MCF 10A (cell line): ENCODE measurements around the gene TNFSF9. TPM values are rescaled to one million over a fixed set of nuclear protein-coding genes. Genes with fewer than 3 reads are reported as not detected.

ENCODE experiments used
- BruUV-seq: library from RNA; stranded (reverse); fragments of 400-500 nt; replicated peaks from 2 replicates; lab custom pipeline; 2021; lab: Mats Ljungman, UMichigan
- CTCF ChIA-PET: fragments of 300-600 bp; sonication (Branson Sonifier 250); formaldehyde crosslinking; extraction: SDS; loops from one replicate; lab custom pipeline; 2021; ENCODE audit warnings: antibody characterized with exemption, inconsistent platforms; lab: Yijun Ruan, JAX
- POLR2A ChIA-PET: fragments of 300-600, 350-650 bp; sonication (Branson Sonifier 250); formaldehyde crosslinking; extraction: SDS; loops from one replicate; lab custom pipeline; 2020; ENCODE audit warnings: antibody characterized with exemption, inconsistent platforms; lab: Yijun Ruan, JAX
- DNase-seq: peaks from one replicate; pipeline ENCODE4 v3.0.0-alpha.2; 2018; ENCODE audit not compliant: unreplicated experiment
- H3K27ac Mint-ChIP-seq: one replicate; pipeline ENCODE4 v1.8.0; 2022; ENCODE audit warnings: mild to moderate bottlenecking, low read depth, mixed read lengths; ENCODE audit not compliant: unreplicated experiment
- H3K27me3 Mint-ChIP-seq: one replicate; pipeline ENCODE4 v1.8.0; 2022; ENCODE audit warnings: mixed read lengths; ENCODE audit not compliant: insufficient read depth, unreplicated experiment
- H3K36me3 Mint-ChIP-seq: one replicate; pipeline ENCODE4 v1.8.0; 2022; ENCODE audit warnings: mild to moderate bottlenecking, moderate library complexity, mixed read lengths; ENCODE audit not compliant: insufficient read depth, unreplicated experiment
- H3K4me1 Mint-ChIP-seq: one replicate; pipeline ENCODE4 v1.8.0; 2022; ENCODE audit warnings: mixed read lengths; ENCODE audit not compliant: insufficient read depth, unreplicated experiment
- H3K4me3 Mint-ChIP-seq: one replicate; pipeline ENCODE4 v1.8.0; 2022; ENCODE audit warnings: mild to moderate bottlenecking, moderate library complexity, mixed read lengths; ENCODE audit not compliant: unreplicated experiment
- H3K9me3 Mint-ChIP-seq: one replicate; pipeline ENCODE4 v1.8.0; 2022; ENCODE audit warnings: mixed read lengths; ENCODE audit not compliant: unreplicated experiment
- CTCF ChIP-seq: fragments of 200-600 bp; IDR thresholded peaks from one replicate; pipeline ENCODE4 v1.8.0; 2022; ENCODE audit warnings: antibody characterized with exemption, mild to moderate bottlenecking; ENCODE audit not compliant: unreplicated experiment
- intact Hi-C: fragments of 100-400 bp; cut with micrococcal nuclease; formaldehyde crosslinking; loops from 2 replicates; pipeline ENCODE4 v1.14.1; 2022
- total RNA-seq: library from RNA; stranded (reverse); gene quantifications from 2 replicates; pipeline ENCODE4 v1.2.3, GENCODE V29; 2022

The TNFSF9 gene
- total RNA-seq, 1 experiment from 2014 or later: 6.2 TPM

DNA sequence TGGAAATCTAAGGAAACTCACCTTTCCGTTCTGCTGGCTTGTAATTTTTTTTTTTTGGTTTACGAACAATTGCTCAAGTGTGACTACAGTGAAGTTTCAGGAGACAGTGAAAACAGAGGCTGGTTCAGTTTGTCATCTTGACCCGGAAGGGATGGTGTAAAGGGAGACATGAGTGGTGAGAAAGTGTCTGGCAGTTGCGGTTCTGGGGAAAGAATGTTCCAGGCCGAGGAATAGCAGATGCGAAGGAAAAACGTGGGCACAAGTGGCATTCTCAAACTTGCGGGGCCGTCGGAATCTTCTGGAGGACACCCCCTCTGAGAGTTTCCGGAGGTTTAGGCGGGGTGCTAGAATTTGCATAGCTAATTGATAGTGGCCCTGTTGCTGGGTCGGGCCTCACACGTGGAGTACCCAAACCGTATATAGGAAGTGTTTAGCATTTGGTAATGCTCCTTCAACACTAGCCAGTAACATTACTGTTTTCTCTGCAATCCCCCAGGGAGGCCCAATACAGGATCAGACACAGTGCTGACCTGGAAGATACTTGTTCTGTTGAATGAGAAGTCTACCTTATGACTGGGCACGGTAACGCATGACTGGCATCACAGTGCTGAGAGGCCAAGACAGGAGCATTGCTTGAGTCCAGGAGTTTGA is 2.8 kb upstream of the TNFSF9 start:
- ChIA-PET POLR2A (no interaction called here), CTCF (interaction anchor here (0.6 to 0.7 kb wide), 2 partner anchors 797 to 1252 kb away, joined by 3 read pairs; no protein-coding TSS in a partner anchor)
- DNase-seq: no peak
- no peaks in the 10 kb centered on the region for H3K9me3 Mint-ChIP-seq
- H3K27me3 Mint-ChIP-seq: no peaks in the 10 kb centered on the region
- peaks cover 29% of the 10 kb centered on the region for H3K4me1 Mint-ChIP-seq
- H3K4me3 Mint-ChIP-seq: no peak overlapping the region
- no peak for TF ChIP-seq CTCF
- no TSS peak for BruUV-seq
- intact Hi-C loops: no loop called here
- H3K27ac Mint-ChIP-seq: no peak overlapping the region
- H3K36me3 Mint-ChIP-seq: peaks cover 11% of the 10 kb centered on the region

DNA sequence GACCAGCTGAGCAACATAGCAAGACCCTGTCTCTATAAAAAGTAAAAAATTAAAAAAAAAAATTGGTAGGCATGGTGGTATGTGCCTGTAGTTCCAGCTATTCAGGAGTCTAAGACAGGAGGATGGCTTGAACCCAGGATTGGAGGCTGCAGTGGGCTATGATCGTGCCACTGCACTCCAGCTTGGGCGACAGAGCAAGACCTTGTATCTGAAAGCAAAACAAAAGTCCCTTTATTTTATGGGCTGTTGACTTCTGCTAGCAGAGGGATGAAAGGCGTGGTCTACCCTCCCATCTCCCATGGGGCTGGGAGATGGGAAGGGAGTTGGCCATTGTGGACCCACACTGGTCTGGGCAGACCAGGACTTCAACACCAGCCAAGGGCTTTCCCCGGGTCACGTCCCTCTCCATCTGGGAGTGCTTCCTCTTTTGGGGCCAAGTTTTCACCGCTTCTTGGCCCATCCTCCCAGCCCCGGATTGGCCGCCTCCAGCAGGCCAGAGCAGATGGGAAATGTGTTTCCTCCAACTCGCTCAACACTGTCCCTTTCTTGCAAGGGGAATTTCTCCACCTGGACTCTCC is 2.2 kb upstream of the TNFSF9 start:
- Mint-ChIP-seq H3K27ac (no peak overlapping the region), H3K27me3 (no peaks in the 10 kb centered on the region), H3K36me3 (peaks cover 11% of the 10 kb centered on the region), H3K4me3 (no peak overlapping the region), H3K4me1 (peaks cover 30% of the 10 kb centered on the region), H3K9me3 (no peaks in the 10 kb centered on the region)
- ChIA-PET CTCF (interaction anchor here (0.6 to 0.7 kb wide), 2 partner anchors 797 to 1251 kb away, joined by 3 read pairs; no protein-coding TSS in a partner anchor), POLR2A (no interaction called here)
- intact Hi-C loops: no loop called here
- BruUV-seq: no TSS peak
- DNase-seq: no peak
- TF ChIP-seq CTCF: no peak

GRCh38 chr19:6529351-6529750 is 1.5 kb upstream of the TNFSF9 start:
- Mint-ChIP-seq H3K4me1 (peaks cover 34% of the 10 kb centered on the region), H3K27ac (peak overlapping the region; percentile 94), H3K9me3 (no peaks in the 10 kb centered on the region), H3K27me3 (no peaks in the 10 kb centered on the region), H3K4me3 (peak overlapping the region; percentile 84), H3K36me3 (peaks cover 18% of the 10 kb centered on the region)
- TF ChIP-seq CTCF: no peak
- POLR2A ChIA-PET: no interaction called here
- DNase-seq: no peak
- CTCF ChIA-PET: no interaction called here
- intact Hi-C loops: no loop called here
- no TSS peak for BruUV-seq

DNA sequence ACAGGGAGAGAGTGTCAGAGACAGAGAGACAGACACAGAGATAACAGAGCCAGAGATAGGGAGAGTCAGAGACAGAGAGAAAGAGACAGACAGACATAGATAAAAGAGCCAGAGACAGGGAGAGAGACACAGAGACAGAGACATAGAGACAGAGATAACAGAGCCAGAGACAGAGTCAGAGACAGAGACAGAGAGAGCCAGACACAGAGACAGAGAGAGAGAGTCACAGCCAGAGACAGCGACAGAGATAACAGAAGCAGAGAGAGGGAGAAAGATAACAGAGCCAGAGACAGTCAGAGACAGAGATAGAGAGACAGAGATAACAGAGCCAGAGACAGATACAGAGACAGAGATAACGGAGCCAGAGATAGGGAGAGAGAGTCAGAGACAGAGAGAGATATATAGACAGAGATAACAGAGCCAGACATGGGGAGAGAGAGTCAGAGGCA is 865 bp upstream of the TNFSF9 start:
- intact Hi-C loops: no loop called here
- Mint-ChIP-seq H3K36me3 (peaks cover 22% of the 10 kb centered on the region), H3K4me1 (peaks cover 34% of the 10 kb centered on the region), H3K27me3 (no peaks in the 10 kb centered on the region), H3K4me3 (peak overlapping the region; percentile 84), H3K27ac (peak overlapping the region; percentile 94), H3K9me3 (no peaks in the 10 kb centered on the region)
- BruUV-seq: no TSS peak
- POLR2A ChIA-PET: interaction anchor here (0.7 to 2.4 kb wide), 13 partner anchors 8 to 215 kb away, joined by 3 to 26 read pairs (median 5); partner anchors contain the start of gene GTF2F1
- CTCF ChIA-PET: interaction anchor here (0.6 kb wide), 1 partner anchor 334 kb away, joined by 3 read pairs; no protein-coding TSS in a partner anchor
- no peak for TF ChIP-seq CTCF
- no peak for DNase-seq
